K562 treated with DMSO at 1 percent for 12 hours (cell line): ENCODE measurements around the gene NPHP3. TPM values are rescaled to one million over a fixed set of nuclear protein-coding genes. Genes with fewer than 3 reads are reported as not detected.

ENCODE experiments used
- total RNA-seq: library from RNA; unstranded; fragments of 300-600 nt; gene quantifications from 2 replicates; pipeline ENCODE4 v1.2.3, GENCODE V29; 2022; ENCODE audit not compliant: insufficient read depth

The NPHP3 gene
- total RNA-seq = 2.4 and 7.2 TPM in 2 replicates

GRCh38 chr3:132722165-132723023 is at the start of gene NPHP3:
TSS of gene NPHP3 (minus strand) at chr3:132722409. CDS start at chr3:132722355, 54 bp downstream.

GRCh38 chr3:132660052-132660810 is 62.0 kb downstream of the NPHP3 start, which contains the start of gene UBA5:
TSS of gene UBA5 (plus strand) at chr3:132660329. CDS start at chr3:132660538, 209 bp downstream.

GRCh38 chr3:132659365-132660051 is 62.7 kb downstream of the NPHP3 start, which contains the start of gene ACAD11:
TSS of gene ACAD11 (minus strand) at chr3:132659809. CDS start at chr3:132659751, 58 bp downstream.

Other genes starting within 250 kb of the NPHP3 start
- gene ACKR4, start 125.1 kb downstream of the NPHP3 start, total RNA-seq = not detected in 2 replicates
- 1.2 and 6.7 TPM in 2 replicates for gene ACAD11, start 62.6 kb downstream of the NPHP3 start, total RNA-seq
- gene UBA5, start 62.1 kb downstream of the NPHP3 start, total RNA-seq = 17.6 and 30.4 TPM in 2 replicates